Measurements from ENCODE around the gene RAB11FIP2.

DNA sequence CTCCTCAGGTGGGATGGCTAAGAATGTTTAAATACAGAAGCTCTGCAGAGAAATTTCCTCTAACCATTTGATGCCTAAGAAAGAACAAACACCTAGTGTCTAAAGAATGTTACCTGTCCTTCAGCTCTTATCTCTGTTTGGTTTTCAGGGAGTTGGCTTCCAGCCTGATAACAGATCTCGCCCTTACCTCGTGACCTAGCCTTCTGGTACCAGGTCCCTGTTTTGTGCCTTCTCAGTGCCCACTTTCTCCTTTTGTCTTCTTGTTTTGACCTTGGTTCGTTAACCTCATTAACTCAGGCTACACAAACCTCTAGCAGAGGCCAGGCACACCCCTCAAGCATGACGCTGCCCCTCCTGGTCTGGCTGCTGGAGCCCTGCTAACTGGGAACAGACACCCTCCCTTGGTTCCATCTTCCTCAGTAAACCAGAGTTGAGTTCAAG lies 16.1 kb upstream of the RAB11FIP2 start:
- no peak for TF ChIP-seq POLR2AphosphoS5 (IDR thresholded peaks at IDR 0.05; ENCODE audit: low read depth, low read length)
- TF ChIP-seq SIN3A (IDR thresholded peaks at IDR 0.05; ENCODE audit: borderline replicate concordance, insufficient read depth, low read length) = no peak
- TF ChIP-seq, protein P1, sequence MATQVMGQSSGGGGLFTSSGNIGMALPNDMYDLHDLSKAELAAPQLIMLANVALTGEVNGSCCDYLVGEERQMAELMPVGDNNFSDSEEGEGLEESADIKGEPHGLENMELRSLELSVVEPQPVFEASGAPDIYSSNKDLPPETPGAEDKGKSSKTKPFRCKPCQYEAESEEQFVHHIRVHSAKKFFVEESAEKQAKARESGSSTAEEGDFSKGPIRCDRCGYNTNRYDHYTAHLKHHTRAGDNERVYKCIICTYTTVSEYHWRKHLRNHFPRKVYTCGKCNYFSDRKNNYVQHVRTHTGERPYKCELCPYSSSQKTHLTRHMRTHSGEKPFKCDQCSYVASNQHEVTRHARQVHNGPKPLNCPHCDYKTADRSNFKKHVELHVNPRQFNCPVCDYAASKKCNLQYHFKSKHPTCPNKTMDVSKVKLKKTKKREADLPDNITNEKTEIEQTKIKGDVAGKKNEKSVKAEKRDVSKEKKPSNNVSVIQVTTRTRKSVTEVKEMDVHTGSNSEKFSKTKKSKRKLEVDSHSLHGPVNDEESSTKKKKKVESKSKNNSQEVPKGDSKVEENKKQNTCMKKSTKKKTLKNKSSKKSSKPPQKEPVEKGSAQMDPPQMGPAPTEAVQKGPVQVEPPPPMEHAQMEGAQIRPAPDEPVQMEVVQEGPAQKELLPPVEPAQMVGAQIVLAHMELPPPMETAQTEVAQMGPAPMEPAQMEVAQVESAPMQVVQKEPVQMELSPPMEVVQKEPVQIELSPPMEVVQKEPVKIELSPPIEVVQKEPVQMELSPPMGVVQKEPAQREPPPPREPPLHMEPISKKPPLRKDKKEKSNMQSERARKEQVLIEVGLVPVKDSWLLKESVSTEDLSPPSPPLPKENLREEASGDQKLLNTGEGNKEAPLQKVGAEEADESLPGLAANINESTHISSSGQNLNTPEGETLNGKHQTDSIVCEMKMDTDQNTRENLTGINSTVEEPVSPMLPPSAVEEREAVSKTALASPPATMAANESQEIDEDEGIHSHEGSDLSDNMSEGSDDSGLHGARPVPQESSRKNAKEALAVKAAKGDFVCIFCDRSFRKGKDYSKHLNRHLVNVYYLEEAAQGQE (IDR thresholded peaks at IDR 0.05; ENCODE audit: insufficient read depth in 1 of 2, low read depth in 2 of 2, low read length in 2 of 2) = no peak
- no peak for TF ChIP-seq TAF1 (IDR thresholded peaks at IDR 0.05; ENCODE audit: borderline replicate concordance, insufficient read depth, low read length)
